HG02571 (cell line): ENCODE data around the gene ITLN2.
"Not testable (repeated sequence)": the region's sequence is repeated elsewhere in the genome, so short reads cannot be mapped to it uniquely, and the experiment has no call there.

Source experiments
- ATAC-seq: cut with Tn5 transposase; IDR thresholded peaks from one replicate; pipeline ENCODE4 v1.9.1; 2021; ENCODE audit warnings: mild to moderate bottlenecking, moderate library complexity; ENCODE audit not compliant: unreplicated experiment

The ITLN2 gene

GRCh38 chr1:160910170-160910750 lies 44.3 kb downstream of the ITLN2 start:
- ATAC-seq, result no peak

GRCh38 chr1:160907976-160908375 lies 46.6 kb downstream of the ITLN2 start:
- no peak for ATAC-seq

GRCh38 chr1:160905617-160905989 lies 49.0 kb downstream of the ITLN2 start:
- ATAC-seq, result no peak

DNA sequence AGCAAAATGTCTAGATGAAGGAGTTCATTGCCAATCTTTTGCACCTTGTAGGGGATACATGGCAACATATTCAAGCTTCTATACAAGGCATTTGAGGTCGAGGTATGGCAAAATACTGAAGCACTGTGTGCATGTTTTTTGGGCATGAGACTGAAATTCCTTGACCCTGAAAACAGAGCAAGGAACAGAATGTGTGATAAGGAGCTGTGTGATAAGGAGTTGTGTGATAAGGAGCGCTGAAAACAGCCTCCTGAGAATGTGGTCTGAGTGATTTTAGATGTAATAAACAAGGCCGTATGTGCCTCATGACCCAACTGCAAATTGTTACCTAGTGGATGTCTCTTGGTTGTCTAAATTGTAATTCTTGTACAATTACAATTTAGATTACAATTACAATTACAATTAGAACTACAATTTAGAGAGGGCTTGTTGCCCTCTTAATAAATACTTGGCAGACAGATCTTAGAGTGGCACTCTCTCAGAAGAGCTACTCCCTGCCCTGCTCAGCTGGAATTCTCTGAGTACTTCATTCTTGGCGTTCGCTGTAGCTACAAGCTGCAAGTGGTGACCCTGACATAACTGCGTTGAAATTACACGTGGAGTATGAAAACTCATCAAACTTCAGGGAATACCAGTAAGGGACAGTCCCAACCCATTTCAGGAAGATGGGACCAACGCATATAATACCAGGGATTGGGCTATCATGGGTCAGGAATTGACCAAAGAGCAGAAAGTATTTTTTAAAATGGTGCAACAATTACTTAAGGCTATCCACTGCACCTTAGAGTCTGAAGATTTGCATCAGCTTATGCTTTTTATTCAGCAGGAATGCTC lies 49.6 kb downstream of the ITLN2 start:
- no peak for ATAC-seq

- ATAC-seq, result not testable (repeated sequence)
These were observed 52.4 kb downstream of the ITLN2 start for GRCh38 chr1:160902251-160902650.

DNA sequence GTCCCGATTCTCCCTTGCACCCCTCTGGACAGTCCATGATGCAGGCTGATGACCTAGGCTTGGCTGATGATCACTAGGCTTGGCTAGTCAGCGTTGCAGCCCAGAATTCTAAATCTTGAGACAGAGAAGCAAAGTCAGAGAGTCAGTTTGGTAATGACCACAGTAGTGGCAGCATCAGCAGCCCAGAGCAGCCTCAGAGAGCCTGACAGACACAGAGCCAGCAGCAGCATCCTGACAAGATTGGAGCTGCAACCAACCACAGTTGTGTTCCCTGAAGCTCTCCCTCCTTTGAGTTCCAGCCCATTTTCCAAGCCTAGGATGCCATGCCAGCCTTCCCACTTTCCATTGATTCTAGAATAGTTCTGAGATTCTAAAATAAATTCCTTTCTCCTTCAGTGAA lies 52.8 kb downstream of the ITLN2 start:
- ATAC-seq, result no peak

DNA sequence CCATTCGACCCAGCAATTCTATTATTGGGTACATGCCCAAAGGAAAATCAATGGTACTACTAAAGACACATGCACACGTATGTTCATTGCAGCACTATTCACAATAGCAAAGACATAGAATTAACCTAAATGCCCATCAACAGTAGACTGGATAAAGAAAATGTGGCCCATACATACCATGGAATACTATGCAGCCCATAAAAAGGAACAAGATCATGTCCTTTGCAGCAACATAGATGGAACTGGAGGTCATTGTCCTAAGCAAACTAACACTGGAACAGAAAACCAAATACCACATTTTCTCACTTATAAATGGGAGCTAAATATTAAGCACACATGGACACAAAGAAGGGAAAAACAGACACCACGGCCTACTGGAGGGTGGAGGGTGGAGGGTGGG lies 53.9 kb downstream of the ITLN2 start:
- not testable (repeated sequence) for ATAC-seq
